HG02759 (cell line): ENCODE measurements around the gene AP4S1.
A peak's percentile ranks its signal among the peaks of the same experiment; 100 is the strongest.
"Not testable (repeated sequence)": the region's sequence is repeated elsewhere in the genome, so short reads cannot be mapped to it uniquely, and the experiment has no call there.

Experiments
- ATAC-seq: cut with Tn5 transposase; IDR thresholded peaks from one replicate; pipeline ENCODE4 v1.9.1; 2021; ENCODE audit warnings: mild to moderate bottlenecking, moderate library complexity; ENCODE audit not compliant: unreplicated experiment

The AP4S1 gene

GRCh38 chr14:31004007-31004406, 21.4 kb upstream of the AP4S1 start:
- not testable (repeated sequence) for ATAC-seq

- no peak for ATAC-seq
Observed at GRCh38 chr14:31006703-31007102, 18.7 kb upstream of the AP4S1 start.

- no peak for ATAC-seq
Observed at GRCh38 chr14:31009836-31010574, 15.4 kb upstream of the AP4S1 start.

- no peak for ATAC-seq
Observed at GRCh38 chr14:31010935-31011334, 14.5 kb upstream of the AP4S1 start.

- no peak for ATAC-seq
Observed at GRCh38 chr14:31013841-31014240, 11.6 kb upstream of the AP4S1 start.

GRCh38 chr14:31018057-31018645, 7.3 kb upstream of the AP4S1 start:
- ATAC-seq, result no peak

- no peak for ATAC-seq
Observed at GRCh38 chr14:31020834-31021575, 4.4 kb upstream of the AP4S1 start.

- ATAC-seq, result no peak
Observed at GRCh38 chr14:31021576-31021949, 3.9 kb upstream of the AP4S1 start.

GRCh38 chr14:31022386-31022785, 3.1 kb upstream of the AP4S1 start:
- no peak for ATAC-seq

- no peak for ATAC-seq
Observed at GRCh38 chr14:31024010-31024480, 1.4 kb upstream of the AP4S1 start.

- no peak for ATAC-seq
Observed at GRCh38 chr14:31024577-31025366, 677 bp upstream of the AP4S1 start.

- ATAC-seq, result no peak
Observed at GRCh38 chr14:31026077-31026449, 614 bp downstream of the AP4S1 start, which contains the start of gene STRN3. Gene STRN3, minus strand, starts transcription at chr14:31026379. Its CDS starts 194 bp downstream, at chr14:31026185.

- ATAC-seq, result peak; percentile 92
Observed at GRCh38 chr14:31026450-31027235, 1.2 kb downstream of the AP4S1 start.

- no peak for ATAC-seq
Observed at GRCh38 chr14:31027847-31028246, 2.4 kb downstream of the AP4S1 start.

- no peak for ATAC-seq
Observed at GRCh38 chr14:31029016-31029970, 3.8 kb downstream of the AP4S1 start.

GRCh38 chr14:31030469-31030868, 5.0 kb downstream of the AP4S1 start:
- no peak for ATAC-seq

GRCh38 chr14:31036552-31036951, 11.1 kb downstream of the AP4S1 start:
- no peak for ATAC-seq

GRCh38 chr14:31037709-31038221, 12.3 kb downstream of the AP4S1 start:
- ATAC-seq, result no peak
